ENCODE measurements around the gene ARSJ. TPM values are rescaled to one million over a fixed set of nuclear protein-coding genes. Genes with fewer than 3 reads are reported as not detected.
"Not testable (repeated sequence)": the region's sequence is repeated elsewhere in the genome, so short reads cannot be mapped to it uniquely, and the experiment has no call there.

Gene ARSJ
- 6.5 and 8.8 TPM in 2 replicates for total RNA-seq (2014; rRNA removed; shearing (Covaris generic))

- peak; percentile 65 for DNase-seq (ENCODE audit: low spot score)
These were observed at the start of gene ARSJ for GRCh38 chr4:113979148-113979904. ARSJ (minus strand) TSS chr4:113979647; CDS start chr4:113978834, 813 bp downstream.

DNA sequence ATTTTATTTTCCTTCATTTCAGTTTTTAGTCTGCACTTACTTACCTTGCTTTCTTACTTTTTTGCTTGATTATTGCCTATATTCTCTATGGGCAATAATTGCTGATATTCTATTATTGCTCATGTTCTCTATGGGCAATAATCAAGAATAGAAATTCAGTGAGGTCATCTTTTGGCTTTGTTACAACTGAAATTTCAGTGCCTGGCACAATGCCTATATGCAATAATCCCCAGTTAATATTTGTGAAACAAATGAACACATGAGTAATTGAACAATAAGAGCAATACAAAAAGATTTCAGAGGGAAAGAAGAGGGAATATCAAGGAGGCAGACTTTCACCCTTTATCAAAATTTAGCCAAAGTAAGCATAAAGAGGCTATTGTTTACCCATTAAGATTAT, 48.6 kb upstream of the ARSJ start:
- no peak for DNase-seq (ENCODE audit: low spot score)

DNA sequence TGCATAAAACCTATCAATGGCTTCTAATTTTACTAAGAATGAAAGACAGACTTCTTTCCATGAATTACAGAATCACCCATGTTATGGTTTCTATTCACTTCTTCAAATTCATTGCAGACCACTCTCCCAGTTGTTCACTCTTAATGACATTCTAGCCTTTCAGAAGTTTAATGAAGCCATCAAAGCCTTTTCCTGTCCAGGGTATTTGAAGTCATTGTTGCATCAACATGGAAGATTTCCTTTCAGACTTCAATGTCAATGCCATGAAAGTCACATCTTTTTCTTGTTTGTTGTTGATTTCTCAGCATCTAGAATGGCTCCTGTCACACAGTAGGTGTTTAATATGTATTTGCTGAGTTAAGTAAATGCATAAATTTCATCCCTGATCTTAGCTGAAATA, 48.1 kb upstream of the ARSJ start:
- DNase-seq (ENCODE audit: low spot score), result no peak

- DNase-seq (ENCODE audit: low spot score), result no peak
These were observed 47.0 kb upstream of the ARSJ start for GRCh38 chr4:114026447-114026846.

GRCh38 chr4:114025176-114025777, 45.8 kb upstream of the ARSJ start:
- DNase-seq (ENCODE audit: low spot score), result no peak

DNA sequence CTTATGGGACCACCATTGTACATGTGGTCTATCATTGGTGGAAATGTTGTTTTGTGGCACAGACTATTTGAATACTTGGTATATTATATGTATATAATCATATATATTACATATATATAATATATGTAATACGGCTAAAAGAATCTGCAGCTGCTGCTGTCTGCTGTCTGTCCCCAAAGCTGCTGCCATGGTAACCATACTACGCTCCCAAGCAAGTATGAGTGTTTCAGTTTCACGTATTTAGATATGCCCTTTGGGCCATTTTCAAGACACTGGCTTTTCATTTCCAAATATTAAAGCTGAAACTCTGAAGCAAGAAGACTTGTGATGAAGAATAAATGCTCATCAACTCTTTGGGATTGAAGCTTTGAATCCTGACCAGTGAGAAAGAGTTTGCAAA, 42.0 kb upstream of the ARSJ start:
- no peak for DNase-seq (ENCODE audit: low spot score)

GRCh38 chr4:114019969-114020358, 40.5 kb upstream of the ARSJ start:
- DNase-seq (ENCODE audit: low spot score), result no peak

GRCh38 chr4:114019276-114019968, 40.0 kb upstream of the ARSJ start:
- DNase-seq (ENCODE audit: low spot score), result no peak

DNA sequence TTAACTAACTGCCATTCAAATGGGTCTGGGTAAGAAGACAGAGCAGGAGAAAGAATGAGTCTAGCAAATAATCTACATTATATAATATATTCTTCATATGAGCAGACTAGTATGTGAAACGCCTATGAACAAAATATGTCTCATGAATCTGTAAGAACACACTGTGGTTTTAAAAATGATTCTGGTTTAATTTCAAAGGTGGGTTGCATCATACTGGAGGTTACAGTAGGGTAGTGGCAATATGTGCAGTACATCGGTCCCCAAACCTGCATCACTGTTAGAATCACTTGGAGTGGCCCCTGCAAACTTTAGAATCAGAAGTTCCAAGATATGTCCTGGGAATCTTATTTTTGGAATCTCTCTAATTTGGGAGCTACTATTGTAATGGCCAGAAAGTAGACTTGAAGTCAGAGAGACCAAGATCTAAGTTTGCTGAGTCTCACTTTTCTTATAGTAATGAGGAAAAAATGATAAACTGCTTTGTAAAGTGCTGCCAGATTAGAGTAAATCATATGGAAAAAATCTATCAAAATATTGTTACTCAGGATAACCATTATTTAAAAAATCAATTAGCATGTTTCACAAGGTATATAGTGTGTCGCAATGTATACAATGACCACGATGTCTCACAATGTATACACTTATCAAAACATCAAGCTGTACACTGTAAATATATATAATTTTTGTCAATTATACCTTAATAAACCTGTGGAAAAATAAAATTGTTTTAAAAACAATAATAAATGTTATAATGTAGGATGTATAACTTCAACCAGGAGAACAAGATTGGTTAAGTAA, 37.9 kb upstream of the ARSJ start:
- no peak for DNase-seq (ENCODE audit: low spot score)

- DNase-seq (ENCODE audit: low spot score), result peak; percentile 99
These were observed 36.0 kb upstream of the ARSJ start for GRCh38 chr4:114015444-114015899.

DNA sequence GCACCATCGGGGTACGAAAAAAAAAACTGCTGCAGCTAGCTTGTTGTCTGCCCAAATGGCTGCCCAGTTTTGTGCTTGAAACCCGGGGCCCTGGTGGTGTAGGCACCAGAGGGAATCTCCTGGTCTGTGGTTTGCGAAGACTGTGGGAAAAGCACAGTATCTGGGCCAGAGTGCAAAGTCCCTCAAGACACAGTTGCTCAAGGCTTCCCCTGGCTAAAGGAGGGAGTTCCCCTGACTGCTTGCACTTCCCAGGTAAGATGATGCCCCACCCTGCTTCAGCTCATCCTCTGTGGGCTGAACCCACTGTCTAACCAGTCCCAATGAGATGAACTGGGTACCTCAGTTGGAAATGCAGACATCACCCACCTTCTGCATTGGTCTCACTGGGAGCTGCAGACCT, 33.8 kb upstream of the ARSJ start:
- DNase-seq (ENCODE audit: low spot score), result not testable (repeated sequence)

DNA sequence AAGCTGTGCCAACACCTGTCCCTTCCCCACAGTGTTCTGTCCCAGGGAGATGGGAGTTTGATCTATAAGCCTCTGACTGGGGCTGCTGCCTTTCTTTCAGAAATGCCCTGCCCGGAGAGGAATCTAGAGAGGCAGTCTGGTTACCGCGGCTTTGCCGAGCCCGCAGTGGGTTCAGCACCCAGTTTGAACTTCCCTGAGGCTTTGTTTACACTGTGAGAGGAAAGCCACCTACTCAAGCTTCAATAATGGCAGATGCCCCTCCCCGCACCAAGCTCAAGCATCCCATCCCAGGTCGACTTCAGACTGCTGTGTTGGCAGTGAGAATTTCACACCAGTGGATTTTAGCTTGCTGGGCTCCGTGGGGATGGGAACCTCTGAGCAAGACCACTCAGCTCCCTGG, 33.3 kb upstream of the ARSJ start:
- no peak for DNase-seq (ENCODE audit: low spot score)

GRCh38 chr4:114005569-114006442, 26.4 kb upstream of the ARSJ start:
- DNase-seq (ENCODE audit: low spot score), result peak; percentile 63

DNA sequence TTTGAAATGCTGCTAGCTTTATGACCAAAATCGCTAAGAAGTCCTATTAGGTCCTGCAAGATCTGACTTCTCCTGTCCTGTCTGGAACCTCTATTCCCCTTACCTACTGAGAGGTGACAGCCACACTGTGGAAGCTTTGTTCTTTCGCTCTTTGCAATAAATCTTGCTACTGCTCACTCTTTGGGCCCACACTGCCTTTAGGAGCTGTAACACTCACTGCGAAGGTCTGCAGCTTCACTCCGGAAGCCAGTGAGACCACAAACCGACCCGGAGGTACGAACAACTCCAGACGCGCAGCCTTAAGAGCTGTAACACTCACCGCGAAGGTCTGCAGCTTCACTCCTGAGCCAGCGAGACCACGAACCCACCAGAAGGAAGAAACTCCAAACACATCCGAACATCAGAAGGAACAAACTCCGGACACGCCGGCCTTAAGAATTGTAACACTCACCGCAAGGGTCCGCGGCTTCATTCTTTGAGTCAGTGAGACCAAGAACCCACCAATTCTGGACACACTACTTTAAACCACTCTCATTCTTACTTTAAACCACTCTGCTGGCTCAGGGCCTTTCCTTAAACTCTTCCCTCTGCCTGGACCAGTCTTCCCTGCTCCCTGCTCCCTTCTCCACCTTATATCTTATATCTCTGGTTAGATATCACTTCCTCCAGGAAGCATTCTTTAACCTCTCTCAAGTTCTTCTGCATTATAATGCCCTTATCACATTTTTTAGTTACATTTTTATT, 25.2 kb upstream of the ARSJ start:
- DNase-seq (ENCODE audit: low spot score), result not testable (repeated sequence)

GRCh38 chr4:113998531-113998930, 19.1 kb upstream of the ARSJ start:
- DNase-seq (ENCODE audit: low spot score), result no peak

- no peak for DNase-seq (ENCODE audit: low spot score)
These were observed 18.6 kb upstream of the ARSJ start for GRCh38 chr4:113998079-113998478.

- DNase-seq (ENCODE audit: low spot score), result no peak
These were observed 17.8 kb upstream of the ARSJ start for GRCh38 chr4:113997206-113997605.

DNA sequence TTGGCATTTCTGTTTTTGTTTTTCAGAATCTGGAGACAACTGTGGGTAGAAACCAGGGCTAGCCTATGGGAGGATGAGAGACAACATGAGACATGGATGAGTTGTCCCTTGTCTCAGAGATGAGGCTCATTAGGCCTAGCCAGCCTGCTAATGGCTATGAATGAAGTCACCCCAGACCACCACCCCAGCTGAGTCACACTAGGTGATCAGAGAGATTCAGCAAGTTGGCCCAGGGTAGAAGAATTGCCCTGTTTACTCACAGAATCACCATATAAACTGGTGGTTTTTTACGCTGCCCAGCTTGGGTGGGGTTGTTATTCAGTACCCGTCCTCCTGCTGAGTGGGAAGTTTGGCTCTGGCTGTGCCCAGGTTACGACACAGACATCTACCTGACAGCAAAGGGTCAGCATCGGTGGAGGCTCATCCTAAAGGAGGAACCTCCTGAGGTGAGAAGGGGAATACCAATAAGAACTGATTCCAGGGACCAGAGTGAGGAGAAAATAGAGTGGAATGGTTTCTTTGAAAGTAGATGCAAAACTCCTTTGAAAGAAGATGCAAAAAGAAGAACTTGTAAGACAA, 17.2 kb upstream of the ARSJ start:
- peak; percentile 60 for DNase-seq (ENCODE audit: low spot score)

- no peak for DNase-seq (ENCODE audit: low spot score)
These were observed 14.4 kb upstream of the ARSJ start for GRCh38 chr4:113993887-113994286.

DNA sequence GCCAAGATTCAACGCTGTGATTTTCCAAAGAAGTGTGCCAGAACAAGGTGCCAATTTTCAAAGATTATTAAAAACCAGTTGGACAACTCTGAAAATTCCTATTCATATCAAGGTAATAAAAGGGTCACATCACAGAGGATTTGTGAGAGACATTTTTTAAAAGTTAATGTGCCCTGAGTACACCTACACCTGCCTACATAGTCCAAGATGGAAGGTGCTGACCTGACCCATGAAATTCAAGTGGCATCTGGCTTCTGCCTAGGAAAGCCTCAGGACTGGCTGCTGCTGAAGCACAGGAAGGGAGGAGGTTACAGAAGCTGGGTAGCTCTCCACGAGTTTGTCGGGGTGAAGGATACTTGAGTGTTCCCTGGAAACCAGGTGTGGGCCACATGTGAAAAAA, 11.4 kb upstream of the ARSJ start:
- no peak for DNase-seq (ENCODE audit: low spot score)

Measured in A172 (cell line).